Left lung (tissue), 10 donors: ENCODE measurements around the gene GOLGA6L10. TPM values are rescaled to one million over a fixed set of nuclear protein-coding genes. Genes with fewer than 3 reads are reported as not detected.
"Not testable (repeated sequence)": the region's sequence is repeated elsewhere in the genome, so short reads cannot be mapped to it uniquely, and the experiment has no call there.

Experiments
- ATAC-seq: fragments of 200-7000 bp; cut with Tn5 transposase; one replicate; pipeline ENCODE4 v1.9.1; 2020; ENCODE audit warnings: moderate library complexity
- DNase-seq, 4 donors: peaks; one replicate each; pipeline ENCODE4 v3.0.0-alpha.2; 2013 to 2020
- H3K27ac ChIP-seq, 2 donors: fragments of 200-600 bp; sonication (generic) in 1 of 2; one replicate each; pipeline versions ENCODE4 v1.5.0 to v1.8.0; 2020 to 2021
- H3K27me3 ChIP-seq, 2 donors: fragments of 200-600 bp; sonication (generic) in 1 of 2; one replicate each; pipeline versions ENCODE4 v1.5.0 to v1.8.0; 2020 to 2021
- H3K36me3 ChIP-seq, 2 donors: fragments of 200-600 bp; sonication (generic) in 1 of 2; one replicate each; pipeline versions ENCODE4 v1.5.0 to v1.8.0; 2020 to 2021
- H3K4me1 ChIP-seq, 2 donors: fragments of 200-600 bp; one replicate each; pipeline ENCODE4 v1.8.0; 2021
- H3K4me3 ChIP-seq, 2 donors: fragments of 200-600 bp; sonication (generic) in 1 of 2; one replicate each; pipeline versions ENCODE4 v1.5.0 to v1.8.0; 2020 to 2021; ENCODE audit warnings: mild to moderate bottlenecking in 1 of 2
- H3K9me3 ChIP-seq, 2 donors: fragments of 200-600 bp; sonication (generic) in 1 of 2; one replicate each; pipeline versions ENCODE4 v1.5.0 to v1.8.0; 2020 to 2021
- intact Hi-C, 2 donors: fragments of 100-400 bp; cut with DNase I; formaldehyde crosslinking; loops; one replicate each; pipeline versions ENCODE4 v1.11.2 to v1.14.2; 2022
- polyA plus RNA-seq, 6 donors: library from polyadenylated mRNA; unstranded; fragments of 120-200 nt; gene quantifications; one replicate each; pipeline ENCODE4 v1.2.1, GENCODE V29; 2013; ENCODE audit not compliant: insufficient read length in 6 of 6
- total RNA-seq, 2 donors: library from RNA; stranded (reverse); fragmentation: NEBNext Ultra II Directional; extraction: Animal tissue kit (Norgen Biotek cat#: 25700); gene quantifications; one replicate each; pipeline ENCODE4 v1.2.1, GENCODE V29; 2021
- TF ChIP-seq, protein P1 (sequence below), 2 donors: fragments of 200-600 bp; sonication (generic) in 1 of 2; IDR thresholded peaks; one replicate each; pipeline versions ENCODE4 v1.5.0 to v1.8.0; 2021; ENCODE audit warnings: antibody characterized with exemption in 2 of 2
- donor health status: DM: no; HTN: yes; CAD: no.
- donor health status: DM: no; HTN: no; CAD: no.

GOLGA6L10 gene
- total and polyA plus RNA-seq, 8 donors: 1.5 to 13.6 (median 6.2) TPM

DNA sequence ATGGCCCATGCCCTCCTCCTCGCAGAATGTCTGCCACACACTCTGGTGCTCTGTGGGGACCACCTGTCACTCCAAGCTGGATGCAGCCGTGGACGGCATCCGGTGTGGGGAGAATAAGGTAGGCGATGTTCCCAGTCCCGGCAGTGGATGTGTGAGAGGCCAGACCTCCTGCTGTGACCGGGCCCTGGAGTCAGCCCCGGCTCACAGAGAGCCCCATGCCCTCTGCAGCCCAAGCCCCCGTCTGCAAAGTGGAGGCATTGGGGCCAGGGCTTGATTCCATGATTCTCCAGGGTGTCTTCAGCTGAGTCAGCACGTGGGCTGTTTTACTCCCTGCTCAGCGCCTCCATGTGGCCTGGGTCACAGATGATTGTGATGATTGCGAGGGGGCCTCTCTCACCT is 32.2 kb downstream of the GOLGA6L10 start:
- DNase-seq: no peak
- Histone ChIP-seq H3K27me3 (no peaks in the 10 kb centered on the region), H3K27ac (no peak overlapping the region), H3K4me3 (no peak overlapping the region), H3K9me3 (no peaks in the 10 kb centered on the region), H3K36me3 (no peaks in the 10 kb centered on the region), H3K4me1 (no peaks in the 10 kb centered on the region)
- TF ChIP-seq, protein P1, sequence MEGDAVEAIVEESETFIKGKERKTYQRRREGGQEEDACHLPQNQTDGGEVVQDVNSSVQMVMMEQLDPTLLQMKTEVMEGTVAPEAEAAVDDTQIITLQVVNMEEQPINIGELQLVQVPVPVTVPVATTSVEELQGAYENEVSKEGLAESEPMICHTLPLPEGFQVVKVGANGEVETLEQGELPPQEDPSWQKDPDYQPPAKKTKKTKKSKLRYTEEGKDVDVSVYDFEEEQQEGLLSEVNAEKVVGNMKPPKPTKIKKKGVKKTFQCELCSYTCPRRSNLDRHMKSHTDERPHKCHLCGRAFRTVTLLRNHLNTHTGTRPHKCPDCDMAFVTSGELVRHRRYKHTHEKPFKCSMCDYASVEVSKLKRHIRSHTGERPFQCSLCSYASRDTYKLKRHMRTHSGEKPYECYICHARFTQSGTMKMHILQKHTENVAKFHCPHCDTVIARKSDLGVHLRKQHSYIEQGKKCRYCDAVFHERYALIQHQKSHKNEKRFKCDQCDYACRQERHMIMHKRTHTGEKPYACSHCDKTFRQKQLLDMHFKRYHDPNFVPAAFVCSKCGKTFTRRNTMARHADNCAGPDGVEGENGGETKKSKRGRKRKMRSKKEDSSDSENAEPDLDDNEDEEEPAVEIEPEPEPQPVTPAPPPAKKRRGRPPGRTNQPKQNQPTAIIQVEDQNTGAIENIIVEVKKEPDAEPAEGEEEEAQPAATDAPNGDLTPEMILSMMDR (IDR thresholded peaks at IDR 0.05): no peak
- no peak for ATAC-seq
- intact Hi-C loops: no loop called here

DNA sequence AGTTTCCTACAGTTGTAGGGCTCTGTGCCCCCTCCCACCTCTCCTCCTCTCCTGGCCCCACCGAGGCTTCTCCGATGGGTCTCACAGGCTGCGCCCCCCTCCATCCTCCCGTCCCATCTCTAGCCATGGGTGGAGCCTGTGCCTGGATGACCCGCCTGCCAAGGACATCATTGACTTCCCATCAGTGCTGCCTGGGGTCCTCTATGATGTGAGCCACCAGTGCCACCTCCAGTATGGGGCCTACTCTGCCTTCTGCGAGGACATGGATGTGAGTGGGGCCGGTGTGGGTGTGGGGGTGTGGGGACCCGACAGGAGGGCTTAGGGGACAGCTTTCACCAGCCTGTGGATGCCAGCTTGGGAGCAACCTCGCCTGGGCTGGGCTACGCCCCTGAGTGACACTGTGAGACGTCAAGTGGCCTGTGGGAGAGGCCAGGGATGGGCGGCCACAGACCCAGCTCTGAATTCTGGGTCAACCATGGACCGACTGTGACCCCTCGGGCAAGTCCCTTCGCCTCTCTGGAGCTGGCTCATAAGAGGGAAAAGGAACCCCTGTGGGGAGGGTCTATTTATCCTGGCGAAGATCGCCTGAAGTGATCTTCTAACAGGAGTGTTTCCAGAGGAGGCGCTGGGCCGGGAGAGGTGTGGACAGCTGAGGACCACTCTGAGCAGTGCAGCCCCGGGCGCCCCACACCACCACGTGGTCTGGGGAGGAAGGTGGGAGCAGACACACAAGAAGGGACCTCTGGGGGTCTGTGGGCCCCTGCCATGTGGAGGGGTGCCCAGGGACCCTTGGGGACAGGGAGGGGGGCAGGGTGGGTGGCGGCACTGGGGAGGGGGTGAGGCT is 32.8 kb downstream of the GOLGA6L10 start:
- H3K27ac ChIP-seq, ATAC-seq, H3K27me3 ChIP-seq, H3K36me3 ChIP-seq, DNase-seq, intact Hi-C loops, H3K4me3 ChIP-seq, H3K4me1 ChIP-seq, H3K9me3 ChIP-seq: not testable (repeated sequence)

DNA sequence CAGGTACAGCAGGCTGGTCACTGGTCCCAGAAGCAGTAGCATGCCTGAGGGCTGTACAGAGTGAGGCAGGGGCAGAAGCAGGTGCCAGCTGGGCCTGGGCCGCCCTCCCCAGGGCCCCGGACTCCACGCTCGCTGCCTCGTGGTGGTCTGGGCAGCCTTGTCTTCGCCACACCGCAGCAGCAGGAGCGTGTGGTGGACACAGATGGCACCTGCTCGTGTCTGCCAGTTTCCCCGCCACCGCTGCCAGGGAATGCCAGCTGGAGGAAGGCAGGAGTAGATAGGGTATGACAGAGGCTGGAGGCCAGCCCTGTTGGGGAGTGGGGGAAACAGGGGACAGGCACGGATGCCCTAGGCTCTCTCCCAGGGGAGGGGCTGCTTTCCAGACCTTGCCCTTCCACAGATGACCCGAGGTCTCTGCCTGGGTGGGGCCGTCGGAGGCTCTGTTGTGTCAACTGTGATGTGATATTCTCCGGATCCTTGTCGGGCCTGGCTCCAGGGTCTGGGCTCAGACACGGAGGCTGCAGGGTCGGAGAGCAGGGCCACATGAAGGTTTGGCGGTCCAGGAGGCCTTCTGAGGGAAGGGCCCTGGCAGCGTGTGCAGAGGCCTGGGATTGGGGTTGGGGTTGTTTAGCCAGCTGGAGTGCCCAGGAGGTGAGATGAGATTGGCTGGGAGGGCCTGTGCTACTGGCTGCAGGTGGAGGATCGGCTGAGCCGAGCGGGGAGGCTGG is 33.6 kb downstream of the GOLGA6L10 start:
- Histone ChIP-seq H3K27ac (no peak overlapping the region), H3K4me1 (no peaks in the 10 kb centered on the region), H3K9me3 (no peaks in the 10 kb centered on the region), H3K4me3 (no peak overlapping the region), H3K27me3 (no peaks in the 10 kb centered on the region), H3K36me3 (no peaks in the 10 kb centered on the region)
- ATAC-seq (no peak), DNase-seq (no peak)
- intact Hi-C loops: no loop called here
- TF ChIP-seq, protein P1 (IDR thresholded peaks at IDR 0.05): no peak

DNA sequence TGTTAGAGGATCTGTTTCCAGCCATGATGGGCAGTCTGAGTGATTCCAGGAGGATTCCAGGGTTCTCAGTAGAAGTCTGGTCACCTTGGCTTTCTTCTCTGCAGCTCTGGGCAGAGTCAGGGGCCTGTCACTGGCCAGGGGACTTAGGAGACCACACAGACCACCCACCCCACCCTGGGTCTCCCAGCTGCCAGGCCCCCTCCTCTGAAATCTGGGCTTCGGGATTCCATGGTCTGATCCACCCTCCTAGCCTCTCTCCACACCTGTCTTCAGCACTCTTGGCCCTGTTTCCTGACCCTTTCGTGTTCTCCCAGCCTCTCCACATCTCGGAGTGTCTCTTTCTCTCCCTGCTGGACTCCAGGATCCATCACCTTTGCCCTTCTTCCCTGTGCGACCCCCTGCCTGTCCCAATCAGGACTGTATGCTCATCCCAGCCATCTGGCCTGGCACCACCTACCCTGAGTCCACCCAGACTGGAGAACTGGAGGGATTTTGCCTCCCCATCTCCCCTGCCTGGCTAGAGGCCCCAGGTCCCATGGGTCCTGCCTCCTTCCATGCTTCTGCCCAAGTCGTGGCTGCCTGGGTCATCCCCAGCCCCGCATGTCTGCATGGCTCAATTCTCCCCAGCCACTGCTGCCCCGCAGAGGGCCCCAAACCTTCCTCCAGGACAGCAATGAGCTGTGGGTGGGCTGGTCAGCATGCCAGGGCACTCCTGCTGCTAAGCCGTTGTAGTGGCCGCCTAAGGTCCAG is 34.3 kb downstream of the GOLGA6L10 start:
- no peak for DNase-seq
- Histone ChIP-seq H3K4me3 (no peak overlapping the region), H3K9me3 (no peaks in the 10 kb centered on the region), H3K36me3 (no peaks in the 10 kb centered on the region), H3K27me3 (no peaks in the 10 kb centered on the region), H3K27ac (no peak overlapping the region), H3K4me1 (no peaks in the 10 kb centered on the region)
- TF ChIP-seq, protein P1 (IDR thresholded peaks at IDR 0.05): no peak
- intact Hi-C loops: no loop called here
- no peak for ATAC-seq

DNA sequence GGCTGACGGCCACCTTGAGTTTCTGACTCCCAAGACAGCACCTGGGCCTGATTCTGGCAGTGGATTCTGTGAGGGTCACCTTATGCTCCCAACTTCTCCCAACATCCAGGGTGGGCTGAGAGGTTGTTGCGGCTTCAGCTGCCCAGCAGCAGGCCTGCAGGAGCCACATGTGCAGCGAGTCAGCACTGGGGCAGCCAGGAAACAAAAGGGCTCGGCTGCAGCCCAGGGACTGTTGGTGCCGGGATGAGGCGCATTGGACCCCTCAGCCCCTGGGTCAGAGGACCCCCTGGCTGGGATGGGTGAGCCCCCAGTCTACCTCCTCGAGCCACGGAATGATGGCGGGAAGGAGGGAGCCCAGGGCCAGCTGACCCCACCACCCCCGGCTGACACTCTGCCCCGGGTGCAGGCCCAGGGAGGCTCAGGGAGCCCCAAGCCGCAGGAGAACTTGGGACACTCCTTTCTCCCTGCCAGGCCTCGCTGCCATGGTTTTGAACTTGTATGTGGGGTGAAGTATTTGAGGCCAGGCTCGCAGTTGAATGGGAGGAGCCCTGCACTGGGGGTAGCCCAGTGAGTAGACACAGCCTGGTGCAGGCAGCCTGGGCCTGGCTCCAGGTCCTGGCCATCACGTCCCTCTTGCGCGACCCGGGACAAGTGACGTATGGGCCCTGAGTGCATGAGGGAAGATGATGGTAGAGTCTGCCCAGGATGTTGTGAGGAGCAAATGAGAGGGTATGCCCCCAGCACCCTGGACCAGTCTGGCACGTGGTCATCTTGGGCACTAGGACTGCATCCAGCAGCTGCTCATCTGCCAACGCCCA is 35.1 kb downstream of the GOLGA6L10 start:
- ATAC-seq, H3K4me3 ChIP-seq, H3K4me1 ChIP-seq, DNase-seq, H3K9me3 ChIP-seq, H3K27me3 ChIP-seq, H3K36me3 ChIP-seq, H3K27ac ChIP-seq, intact Hi-C loops: not testable (repeated sequence)
